ENCODE data around the gene CDO1. TPM values are rescaled to one million over a fixed set of nuclear protein-coding genes. Genes with fewer than 3 reads are reported as not detected.

The CDO1 gene
- total and polyA plus RNA-seq, 4 donors, result 2.9 to 31.7 (median 4.8) TPM

- no peak for TF ChIP-seq CTCF (IDR thresholded peaks at IDR 0.05; ENCODE audit: control extremely low read depth, extremely low read depth)
- WGBS, 2 donors, result 0 to 3% methylated on average over 5 of the region's 5 CpGs
- peak in 1 of 3 donors; percentile 27 for DNase-seq
- Histone ChIP-seq H3K27me3 (ENCODE audit: control insufficient read depth in 3 of 3, insufficient read depth in 3 of 3, low read length in 2 of 3) (no peaks in the 10 kb centered on the region), H3K27ac (ENCODE audit: low read depth in 1 of 2, low read length in 1 of 2) (peak overlapping the region; percentile 94 to 96), H3K4me1 (ENCODE audit: control insufficient read depth in 5 of 5, insufficient read depth in 5 of 5, low read length in 5 of 5) (peaks cover 4 to 46% (median 15%) of the 10 kb centered on the region in 5 donors), H3K36me3 (ENCODE audit: control insufficient read depth in 4 of 4, insufficient read depth in 4 of 4, low read length in 4 of 4) (peaks cover 3 to 9% (median 5%) of the 10 kb centered on the region in 4 donors), H3K9me3 (ENCODE audit: control insufficient read depth in 4 of 4, insufficient read depth in 3 of 4, low read length in 3 of 4) (no peaks in the 10 kb centered on the region), H3K4me3 (peak overlapping the region; percentile 91), H3K9ac (ENCODE audit: insufficient read depth in 1 of 2, low read length in 2 of 2) (peak overlapping the region; percentile 60 to 95)
- no peak for ATAC-seq (ENCODE audit: insufficient read depth, low FRiP score)
These were observed 24.4 kb upstream of the CDO1 start for GRCh38 chr5:115840873-115841272.

- WGBS, 2 donors, result 43 to 52% methylated on average over 10 of the region's 10 CpGs
- Histone ChIP-seq H3K27ac (ENCODE audit: low read depth in 1 of 2, low read length in 1 of 2) (no peak overlapping the region), H3K27me3 (ENCODE audit: control insufficient read depth in 3 of 3, insufficient read depth in 3 of 3, low read length in 2 of 3) (no peaks in the 10 kb centered on the region), H3K4me3 (no peak overlapping the region), H3K36me3 (ENCODE audit: control insufficient read depth in 4 of 4, insufficient read depth in 4 of 4, low read length in 4 of 4) (peaks cover 4 to 19% (median 15%) of the 10 kb centered on the region in 4 donors), H3K9me3 (ENCODE audit: control insufficient read depth in 4 of 4, insufficient read depth in 3 of 4, low read length in 3 of 4) (no peaks in the 10 kb centered on the region), H3K4me1 (ENCODE audit: control insufficient read depth in 5 of 5, insufficient read depth in 5 of 5, low read length in 5 of 5) (peaks cover 3 to 34% (median 13%) of the 10 kb centered on the region in 5 donors), H3K9ac (ENCODE audit: insufficient read depth in 1 of 2, low read length in 2 of 2) (no peak overlapping the region)
- ATAC-seq (ENCODE audit: insufficient read depth, low FRiP score), result no peak
- peak; percentile 29 for TF ChIP-seq CTCF (IDR thresholded peaks at IDR 0.05; ENCODE audit: control extremely low read depth, extremely low read depth)
- peak in 2 of 3 donors; percentile 72 to 80 for DNase-seq
These were observed 22.5 kb upstream of the CDO1 start for GRCh38 chr5:115838885-115839518.

- WGBS, 2 donors, result 91 to 92% methylated on average over 4 of the region's 4 CpGs
- Histone ChIP-seq H3K36me3 (ENCODE audit: control insufficient read depth in 4 of 4, insufficient read depth in 4 of 4, low read length in 4 of 4) (peaks cover 6 to 34% (median 20%) of the 10 kb centered on the region in 4 donors), H3K9ac (ENCODE audit: insufficient read depth in 1 of 2, low read length in 2 of 2) (no peak overlapping the region), H3K4me3 (no peak overlapping the region), H3K27me3 (ENCODE audit: control insufficient read depth in 3 of 3, insufficient read depth in 3 of 3, low read length in 2 of 3) (no peaks in the 10 kb centered on the region), H3K9me3 (ENCODE audit: control insufficient read depth in 4 of 4, insufficient read depth in 3 of 4, low read length in 3 of 4) (no peaks in the 10 kb centered on the region), H3K4me1 (ENCODE audit: control insufficient read depth in 5 of 5, insufficient read depth in 5 of 5, low read length in 5 of 5) (peaks cover 0 to 17% (median 5%) of the 10 kb centered on the region in 5 donors), H3K27ac (ENCODE audit: low read depth in 1 of 2, low read length in 1 of 2) (no peak overlapping the region)
- DNase-seq (no peak), ATAC-seq (ENCODE audit: insufficient read depth, low FRiP score) (no peak)
- TF ChIP-seq CTCF (IDR thresholded peaks at IDR 0.05; ENCODE audit: control extremely low read depth, extremely low read depth), result no peak
These were observed 19.0 kb upstream of the CDO1 start for GRCh38 chr5:115835481-115835880.

All from lung (tissue), 12 donors.